ENCODE data around the gene MYO1E. TPM values are rescaled to one million over a fixed set of nuclear protein-coding genes. Genes with fewer than 3 reads are reported as not detected.

The MYO1E gene
- total and polyA plus RNA-seq, 5 donors, result 8.4 to 28.5 (median 23.1) TPM

- ATAC-seq (no peak), DNase-seq (no peak)
- intact Hi-C loops (cut with DNase I), result no loop called here
- no peak overlapping the region for H3K4me3 ChIP-seq (ENCODE audit: low read length)
- H3K27me3 ChIP-seq (ENCODE audit: control insufficient read depth, insufficient read depth), result no peaks in the 10 kb centered on the region
- H3K27ac ChIP-seq (ENCODE audit: low read length), result no peak overlapping the region
- no peaks in the 10 kb centered on the region for H3K9me3 ChIP-seq (ENCODE audit: control insufficient read depth, low read length)
- 80% methylated on average over 6 of the region's 6 CpGs for WGBS
- H3K4me1 ChIP-seq (ENCODE audit: control insufficient read depth, insufficient read depth, low read length), result peaks cover 7% of the 10 kb centered on the region
These were observed 71.1 kb downstream of the MYO1E start for GRCh38 chr15:59301527-59301926.

- H3K9me3 ChIP-seq (ENCODE audit: control insufficient read depth, low read length), result no peaks in the 10 kb centered on the region
- peaks cover 10% of the 10 kb centered on the region for H3K4me1 ChIP-seq (ENCODE audit: control insufficient read depth, insufficient read depth, low read length)
- peak; percentile 56 to 59 (median 57) for DNase-seq
- no peaks in the 10 kb centered on the region for H3K27me3 ChIP-seq (ENCODE audit: control insufficient read depth, insufficient read depth)
- H3K27ac ChIP-seq (ENCODE audit: low read length), result peak overlapping the region; percentile 13
- WGBS, result 54% methylated on average over 6 of the region's 6 CpGs
- intact Hi-C loops (cut with DNase I), result no loop called here
- H3K4me3 ChIP-seq (ENCODE audit: low read length), result no peak overlapping the region
- ATAC-seq, result peak in 1 of 2 donors; percentile 30
These were observed 72.0 kb downstream of the MYO1E start for GRCh38 chr15:59300618-59301139.

- peaks cover 14% of the 10 kb centered on the region for H3K4me1 ChIP-seq (ENCODE audit: control insufficient read depth, insufficient read depth, low read length)
- DNase-seq, result peak; percentile 69 to 75 (median 72)
- peak overlapping the region; percentile 13 for H3K27ac ChIP-seq (ENCODE audit: low read length)
- no peaks in the 10 kb centered on the region for H3K27me3 ChIP-seq (ENCODE audit: control insufficient read depth, insufficient read depth)
- intact Hi-C loops (cut with DNase I), result no loop called here
- ATAC-seq, result peak; percentile 91 to 98
- 55% methylated on average over 9 of the region's 9 CpGs for WGBS
- H3K4me3 ChIP-seq (ENCODE audit: low read length), result no peak overlapping the region
- no peaks in the 10 kb centered on the region for H3K9me3 ChIP-seq (ENCODE audit: control insufficient read depth, low read length)
These were observed 72.6 kb downstream of the MYO1E start for GRCh38 chr15:59299929-59300617.

- ATAC-seq, result no peak
- Histone ChIP-seq H3K27ac (ENCODE audit: low read length) (no peak overlapping the region), H3K9me3 (ENCODE audit: control insufficient read depth, low read length) (no peaks in the 10 kb centered on the region), H3K4me1 (ENCODE audit: control insufficient read depth, insufficient read depth, low read length) (peaks cover 19% of the 10 kb centered on the region), H3K27me3 (ENCODE audit: control insufficient read depth, insufficient read depth) (no peaks in the 10 kb centered on the region), H3K4me3 (ENCODE audit: low read length) (no peak overlapping the region)
- 92% methylated on average over 3 of the region's 3 CpGs for WGBS
- no peak for DNase-seq
- intact Hi-C loops (cut with DNase I), result no loop called here
These were observed 73.8 kb downstream of the MYO1E start for GRCh38 chr15:59298854-59299250.

- Histone ChIP-seq H3K27me3 (ENCODE audit: control insufficient read depth, insufficient read depth) (no peaks in the 10 kb centered on the region), H3K9me3 (ENCODE audit: control insufficient read depth, low read length) (no peaks in the 10 kb centered on the region), H3K27ac (ENCODE audit: low read length) (no peak overlapping the region), H3K4me3 (ENCODE audit: low read length) (no peak overlapping the region), H3K4me1 (ENCODE audit: control insufficient read depth, insufficient read depth, low read length) (peaks cover 19% of the 10 kb centered on the region)
- ATAC-seq (no peak), DNase-seq (no peak)
- 85% methylated on average over 8 of the region's 8 CpGs for WGBS
- intact Hi-C loops (cut with DNase I), result no loop called here
These were observed 74.3 kb downstream of the MYO1E start for GRCh38 chr15:59298225-59298853.

- intact Hi-C loops (cut with DNase I), result no loop called here
- Histone ChIP-seq H3K27me3 (ENCODE audit: control insufficient read depth, insufficient read depth) (no peaks in the 10 kb centered on the region), H3K27ac (ENCODE audit: low read length) (no peak overlapping the region), H3K4me3 (ENCODE audit: low read length) (no peak overlapping the region), H3K4me1 (ENCODE audit: control insufficient read depth, insufficient read depth, low read length) (peaks cover 16% of the 10 kb centered on the region), H3K9me3 (ENCODE audit: control insufficient read depth, low read length) (no peaks in the 10 kb centered on the region)
- DNase-seq (no peak), ATAC-seq (no peak)
- 60% methylated on average over 6 of the region's 6 CpGs for WGBS
These were observed 76.5 kb downstream of the MYO1E start for GRCh38 chr15:59296181-59296617.

GRCh38 chr15:59295261-59296001, 77.2 kb downstream of the MYO1E start:
- peak in 1 of 2 donors; percentile 52 for ATAC-seq
- H3K9me3 ChIP-seq (ENCODE audit: control insufficient read depth, low read length), result no peaks in the 10 kb centered on the region
- H3K27me3 ChIP-seq (ENCODE audit: control insufficient read depth, insufficient read depth), result no peaks in the 10 kb centered on the region
- peak overlapping the region; percentile 69 for H3K27ac ChIP-seq (ENCODE audit: low read length)
- H3K4me1 ChIP-seq (ENCODE audit: control insufficient read depth, insufficient read depth, low read length), result peaks cover 14% of the 10 kb centered on the region
- intact Hi-C loops (cut with DNase I), result no loop called here
- H3K4me3 ChIP-seq (ENCODE audit: low read length), result no peak overlapping the region
- WGBS, result 65% methylated on average over 17 of the region's 17 CpGs
- DNase-seq, result no peak

- intact Hi-C loops (cut with DNase I), result no loop called here
- ATAC-seq (no peak), DNase-seq (no peak)
- H3K4me1 ChIP-seq (ENCODE audit: control insufficient read depth, insufficient read depth, low read length), result peaks cover 16% of the 10 kb centered on the region
- H3K4me3 ChIP-seq (ENCODE audit: low read length), result no peak overlapping the region
- WGBS, result 72% methylated on average over 3 of the region's 3 CpGs
- H3K27ac ChIP-seq (ENCODE audit: low read length), result peak overlapping the region; percentile 64
- H3K9me3 ChIP-seq (ENCODE audit: control insufficient read depth, low read length), result no peaks in the 10 kb centered on the region
- no peaks in the 10 kb centered on the region for H3K27me3 ChIP-seq (ENCODE audit: control insufficient read depth, insufficient read depth)
These were observed 78.0 kb downstream of the MYO1E start for GRCh38 chr15:59294574-59295260.

GRCh38 chr15:59292442-59293151, 80.1 kb downstream of the MYO1E start:
- WGBS, result 61% methylated on average over 8 of the region's 8 CpGs
- Histone ChIP-seq H3K27ac (ENCODE audit: low read length) (peak overlapping the region; percentile 56), H3K4me1 (ENCODE audit: control insufficient read depth, insufficient read depth, low read length) (peaks cover 16% of the 10 kb centered on the region), H3K27me3 (ENCODE audit: control insufficient read depth, insufficient read depth) (no peaks in the 10 kb centered on the region), H3K4me3 (ENCODE audit: low read length) (no peak overlapping the region), H3K9me3 (ENCODE audit: control insufficient read depth, low read length) (no peaks in the 10 kb centered on the region)
- DNase-seq (no peak), ATAC-seq (peak; percentile 59 to 84)
- intact Hi-C loops (cut with DNase I), result no loop called here

- no peak for ATAC-seq
- H3K27ac ChIP-seq (ENCODE audit: low read length), result no peak overlapping the region
These were observed 81.5 kb downstream of the MYO1E start for GRCh38 chr15:59291213-59291549.

More at GRCh38 chr15:59291213-59291549, 81.5 kb downstream of the MYO1E start:
- no peak for DNase-seq
- H3K4me1 ChIP-seq (ENCODE audit: control insufficient read depth, insufficient read depth, low read length), result peaks cover 16% of the 10 kb centered on the region
- no peaks in the 10 kb centered on the region for H3K9me3 ChIP-seq (ENCODE audit: control insufficient read depth, low read length)
- no peak overlapping the region for H3K4me3 ChIP-seq (ENCODE audit: low read length)
- no peaks in the 10 kb centered on the region for H3K27me3 ChIP-seq (ENCODE audit: control insufficient read depth, insufficient read depth)
- intact Hi-C loops (cut with DNase I), result no loop called here
- 80% methylated on average over 3 of the region's 3 CpGs for WGBS
